Lung microvascular endothelial cell (primary cell): Measurements from ENCODE around the gene MLYCD. TPM values are rescaled to one million over a fixed set of nuclear protein-coding genes. Genes with fewer than 3 reads are reported as not detected.

Source experiments
- DNase-seq, 2 donors: peaks; one replicate each; pipeline versions ENCODE4 v3.0.0 to v3.0.0-alpha.2; 2010; ENCODE audit warnings: low read depth in 2 of 2
- total RNA-seq: library from RNA; depleted of rRNA; stranded (reverse); fragments of >200 nt; gene quantifications from 2 replicates; pipeline ENCODE4 v1.2.1, GENCODE V29; 2014

The MLYCD gene
- total RNA-seq, 1 donor from 2014 or later, result 3.6 TPM

DNA sequence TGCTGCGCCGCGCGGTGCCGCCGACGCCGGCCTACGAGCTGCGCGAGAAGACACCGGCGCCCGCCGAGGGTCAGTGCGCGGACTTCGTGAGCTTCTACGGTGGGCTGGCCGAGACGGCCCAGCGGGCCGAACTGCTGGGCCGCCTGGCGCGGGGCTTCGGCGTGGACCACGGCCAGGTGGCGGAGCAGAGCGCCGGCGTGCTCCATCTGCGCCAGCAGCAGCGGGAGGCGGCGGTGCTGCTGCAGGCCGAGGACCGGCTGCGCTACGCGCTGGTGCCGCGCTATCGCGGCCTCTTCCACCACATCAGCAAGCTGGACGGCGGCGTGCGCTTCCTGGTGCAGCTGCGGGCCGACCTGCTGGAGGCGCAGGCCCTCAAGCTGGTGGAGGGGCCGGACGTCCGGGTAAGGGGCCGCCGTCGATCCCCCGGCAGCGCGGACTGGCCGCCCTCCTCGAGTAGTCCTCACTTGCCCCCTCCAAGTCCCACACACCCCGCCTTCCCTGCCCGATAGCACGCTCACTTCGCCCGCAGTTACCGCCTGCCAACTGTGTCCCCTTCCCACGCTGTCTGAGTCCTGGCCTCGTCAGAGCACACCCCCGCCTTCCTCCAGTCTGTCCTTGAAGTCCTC lies 470 bp downstream of the MLYCD start:
- peak; percentile 79 to 81 for DNase-seq

DNA sequence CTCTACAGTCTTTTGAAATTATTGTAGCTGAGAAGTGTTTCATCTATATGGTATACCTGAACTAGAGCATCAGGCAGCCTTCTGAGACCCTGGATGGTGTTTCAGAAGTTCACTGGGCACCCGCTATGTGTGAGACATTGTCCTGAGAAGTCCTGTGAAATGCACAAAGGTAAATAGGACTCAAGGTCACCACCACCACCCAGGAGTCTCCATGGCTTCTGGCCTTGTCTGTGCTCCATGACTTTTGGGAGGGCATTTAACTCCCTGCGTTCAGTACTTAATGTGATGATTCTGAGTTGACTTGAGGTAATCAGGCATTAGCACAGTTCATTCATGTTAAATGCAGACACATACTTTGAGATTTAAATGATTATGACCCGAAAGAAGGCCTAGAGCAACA lies 1.1 kb downstream of the MLYCD start:
- DNase-seq, result no peak

DNA sequence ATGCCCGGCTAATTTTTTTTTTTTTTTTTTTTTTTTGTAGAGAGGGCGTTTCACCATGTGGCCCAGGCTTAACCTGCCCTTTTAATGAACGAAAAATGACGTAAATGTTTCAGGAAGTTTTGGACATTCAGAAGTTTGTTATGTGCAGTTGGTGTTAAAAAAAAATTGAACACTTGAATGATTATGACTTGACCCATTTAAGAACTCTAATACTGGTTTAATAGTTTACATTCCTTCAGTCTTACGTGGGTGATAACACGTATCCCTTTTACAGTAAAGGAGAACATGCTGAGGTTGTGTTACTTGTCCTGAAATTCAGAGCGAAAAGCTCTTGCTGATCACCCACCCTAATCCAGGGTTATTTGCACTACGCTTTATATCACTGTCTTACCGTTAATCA lies 1.7 kb downstream of the MLYCD start:
- DNase-seq, result no peak

DNA sequence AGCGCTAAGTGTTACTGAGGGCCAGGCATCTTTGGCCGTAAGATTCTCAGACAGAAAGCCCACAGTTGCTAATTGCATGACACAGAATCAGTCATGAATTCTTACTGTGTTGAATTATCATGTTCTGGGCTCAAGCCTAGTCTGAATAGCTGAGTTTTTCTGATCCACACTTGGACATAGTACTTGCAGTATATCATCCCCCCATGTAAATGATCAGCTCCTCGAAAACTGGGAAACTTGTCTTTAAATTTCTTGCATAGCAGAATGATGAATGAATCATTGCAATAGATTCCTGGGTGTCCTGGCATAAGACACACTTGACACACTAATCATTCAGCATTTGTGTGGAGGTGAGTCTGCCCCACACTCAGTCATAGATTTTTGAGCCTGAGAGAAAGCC lies 2.2 kb downstream of the MLYCD start:
- no peak for DNase-seq

DNA sequence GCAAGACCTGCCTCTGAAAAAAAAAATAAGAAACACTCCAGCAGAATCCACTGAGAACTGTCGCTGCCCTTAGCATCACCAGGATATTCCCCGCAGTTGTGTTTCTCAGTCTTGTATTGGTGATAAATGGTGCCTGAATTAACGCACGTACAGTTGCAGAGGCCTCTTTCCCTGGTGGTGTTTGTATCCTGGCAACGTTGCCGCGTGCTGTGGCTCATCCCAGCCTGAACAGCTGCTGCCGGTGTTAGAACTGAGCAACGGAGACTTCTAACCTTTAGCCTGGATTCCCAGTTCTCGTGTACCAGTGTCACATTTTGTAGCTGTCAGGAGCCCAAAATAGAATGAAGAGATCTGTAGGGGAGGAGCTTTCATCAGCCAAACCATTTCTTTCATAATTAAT lies 4.8 kb downstream of the MLYCD start:
- peak in 1 of 2 donors; percentile 50 for DNase-seq

DNA sequence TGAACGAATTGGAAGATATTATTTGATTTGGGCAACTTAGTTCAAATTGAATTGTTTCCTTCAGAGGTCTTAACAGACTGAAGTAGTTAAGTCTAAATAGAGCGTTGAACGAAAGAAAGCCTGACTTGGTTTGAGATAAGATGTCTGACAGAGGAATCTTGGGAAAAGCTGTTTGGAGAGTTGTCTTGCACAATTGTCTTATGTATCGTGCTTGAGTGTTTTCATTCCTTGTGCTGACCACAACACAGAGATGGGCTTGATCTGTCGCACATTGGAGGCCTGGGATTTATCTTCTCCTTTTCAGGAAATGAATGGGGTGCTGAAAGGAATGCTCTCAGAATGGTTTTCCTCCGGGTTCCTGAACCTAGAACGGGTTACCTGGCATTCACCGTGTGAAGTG lies 7.8 kb downstream of the MLYCD start:
- no peak for DNase-seq

DNA sequence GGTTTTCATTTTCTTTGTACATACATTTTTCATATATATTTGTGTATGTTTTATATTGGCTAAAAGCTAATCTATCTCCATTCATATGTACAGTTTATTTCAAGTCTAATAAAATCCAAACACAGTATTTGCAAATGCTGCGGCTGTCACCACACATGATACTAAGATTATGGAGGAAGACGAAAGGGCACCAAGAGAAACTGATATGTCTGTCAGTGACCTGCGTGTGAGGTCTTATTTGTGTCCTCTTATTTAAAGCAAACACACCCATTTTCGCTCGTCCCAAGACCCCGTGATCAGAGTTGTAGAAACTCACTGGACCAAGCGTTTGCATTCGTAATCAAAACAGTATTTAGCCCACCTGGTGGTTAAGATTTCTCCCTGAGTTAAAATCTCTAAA lies 8.2 kb downstream of the MLYCD start:
- no peak for DNase-seq

DNA sequence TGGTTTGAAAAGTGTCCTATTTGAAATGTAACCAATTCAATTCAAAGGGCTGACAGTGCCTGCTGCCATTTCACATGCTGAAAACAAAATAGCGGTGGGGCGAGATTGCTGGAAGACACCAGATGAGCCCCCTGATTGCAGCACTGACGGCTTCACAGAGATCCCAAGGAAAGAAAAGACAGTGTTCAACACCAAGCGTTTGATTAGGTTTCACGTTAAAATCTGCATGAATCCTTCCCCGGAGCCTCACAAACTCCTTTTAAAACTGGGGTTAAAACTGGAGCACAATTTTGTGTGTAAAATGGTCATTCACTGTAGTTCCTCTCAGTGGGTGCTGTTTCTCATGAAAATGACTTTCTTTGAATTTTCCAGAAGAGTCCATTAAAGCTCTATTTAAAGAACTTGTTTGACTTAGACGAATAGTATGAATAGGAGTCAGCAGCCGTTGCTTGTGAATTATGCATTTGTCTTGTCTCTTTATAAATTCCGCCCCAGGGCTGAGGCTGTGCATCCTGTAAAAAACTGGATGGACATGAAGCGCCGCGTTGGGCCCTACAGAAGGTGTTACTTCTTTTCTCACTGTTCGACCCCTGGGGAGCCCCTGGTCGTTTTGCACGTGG lies 8.8 kb downstream of the MLYCD start:
- DNase-seq, result no peak

DNA sequence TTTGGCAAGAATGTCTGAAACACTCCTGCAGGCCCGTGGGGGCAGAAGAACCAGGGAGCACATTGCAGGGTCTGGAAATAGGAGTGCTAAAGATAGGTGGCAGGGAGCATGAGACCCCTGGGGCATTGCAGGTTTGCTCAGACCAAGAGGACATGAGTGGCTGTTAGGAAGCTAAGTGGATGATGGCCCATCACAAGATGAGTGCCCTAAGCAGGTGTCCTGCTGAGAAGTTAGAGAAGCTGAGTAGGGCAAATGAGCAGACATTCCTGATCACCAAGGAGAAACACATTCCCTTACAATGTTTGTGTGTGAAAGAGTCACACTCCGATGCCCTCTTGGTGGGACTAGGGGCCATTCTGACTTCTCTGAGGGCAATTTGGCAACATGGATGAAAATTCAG lies 9.9 kb downstream of the MLYCD start:
- no peak for DNase-seq

DNA sequence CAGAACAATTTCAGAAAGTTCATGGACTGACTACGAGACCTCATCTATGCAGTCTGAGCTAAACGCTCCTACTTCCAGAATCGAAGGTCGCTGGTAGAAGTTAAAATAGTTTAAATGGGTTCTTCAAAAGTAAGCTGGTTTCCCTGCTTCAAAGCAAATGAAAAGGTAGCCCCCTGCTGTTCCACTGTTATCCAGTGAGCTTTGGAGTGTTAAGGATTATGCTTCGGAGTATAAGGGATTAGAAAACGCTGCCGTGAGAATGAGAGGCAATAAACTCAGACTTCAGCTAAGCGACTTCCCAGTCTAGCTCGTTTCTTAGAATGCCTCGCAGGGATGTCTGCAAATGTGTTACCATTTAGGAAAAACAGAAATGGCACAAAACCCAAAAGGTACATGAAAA lies 12.4 kb downstream of the MLYCD start:
- no peak for DNase-seq

DNA sequence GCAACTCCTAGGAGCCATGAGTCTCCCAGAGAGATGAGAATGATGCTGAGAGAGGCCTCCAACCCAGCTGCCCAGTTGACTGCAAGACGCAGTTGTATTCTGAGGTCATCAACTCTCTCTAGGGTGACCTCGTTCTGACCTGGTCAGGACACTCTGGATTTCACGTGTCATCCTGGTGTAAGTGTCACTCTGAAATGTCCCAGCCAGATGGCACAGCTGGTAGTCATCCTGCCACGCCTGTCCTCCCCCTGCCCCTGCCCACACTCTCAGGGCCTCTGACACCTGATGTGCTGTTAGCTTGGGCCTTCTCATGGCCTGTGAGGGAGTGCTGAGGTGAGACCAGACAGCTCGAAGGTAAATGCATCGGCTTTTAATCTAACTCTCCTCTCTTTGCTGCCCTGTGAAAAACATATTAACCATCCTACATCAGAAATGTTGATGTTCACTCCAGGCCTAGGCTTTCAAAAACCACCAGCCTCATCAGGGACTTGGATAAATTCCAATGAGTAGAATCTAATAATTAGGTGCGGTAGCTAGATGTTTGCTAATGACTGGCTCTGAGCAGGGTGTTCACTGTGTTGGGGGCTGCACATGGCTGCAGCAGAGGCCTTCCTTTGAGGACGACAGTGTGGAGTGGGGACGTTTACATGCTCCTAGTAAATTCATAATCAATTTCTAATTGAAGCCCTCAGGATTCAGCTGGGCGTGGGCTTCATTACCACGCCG lies 13.8 kb downstream of the MLYCD start:
- DNase-seq, result no peak

DNA sequence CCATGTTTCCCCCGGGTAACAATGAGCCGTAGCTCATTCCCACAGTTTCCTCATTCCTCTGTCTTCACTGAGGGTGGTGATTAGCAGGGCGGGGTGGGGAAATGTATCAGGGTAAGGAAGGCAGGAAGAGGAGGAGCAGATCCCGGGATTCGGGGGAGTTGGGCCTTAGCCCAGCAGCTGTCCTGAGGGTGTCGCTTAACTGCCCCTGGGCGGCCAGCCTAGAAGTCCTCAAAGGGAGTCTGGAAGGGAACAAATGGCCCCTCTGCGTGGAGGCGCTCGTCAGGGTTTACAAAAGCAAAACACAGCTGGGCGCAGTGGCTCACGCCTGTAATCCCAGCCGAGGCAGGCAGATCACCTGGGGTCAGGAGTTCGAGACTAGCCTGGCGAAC lies 14.3 kb downstream of the MLYCD start:
- peak in 1 of 2 donors; percentile 40 for DNase-seq

DNA sequence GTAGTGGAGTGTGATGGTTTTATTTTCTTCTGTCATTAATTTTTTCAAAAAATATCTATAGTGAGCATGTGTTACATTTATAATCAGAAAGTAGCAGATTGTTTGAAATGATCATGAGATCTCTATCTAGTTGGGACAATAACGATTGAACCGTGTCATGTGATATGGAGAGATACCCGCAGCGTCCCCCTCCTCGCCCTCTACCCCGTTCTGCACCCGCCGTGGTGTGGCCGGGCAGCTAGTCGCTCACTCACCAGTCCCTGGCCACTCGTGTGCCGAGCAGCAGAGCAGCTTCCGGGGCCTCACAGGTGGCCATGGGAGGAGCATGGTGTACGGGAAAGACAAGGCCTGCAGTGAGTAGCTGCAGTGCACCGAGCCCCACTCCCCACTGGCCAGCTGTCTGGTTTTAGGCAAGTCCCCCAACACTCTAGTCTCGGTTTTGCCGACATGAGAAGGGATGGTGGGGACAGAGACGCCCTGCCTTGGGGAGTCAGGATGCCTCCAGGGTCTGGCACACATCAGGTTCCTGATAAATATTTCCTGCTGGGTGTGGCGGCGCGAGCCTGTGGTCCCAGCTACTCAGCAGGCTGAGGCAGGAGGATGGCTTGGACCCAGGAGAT lies 15.3 kb downstream of the MLYCD start:
- DNase-seq, result no peak

DNA sequence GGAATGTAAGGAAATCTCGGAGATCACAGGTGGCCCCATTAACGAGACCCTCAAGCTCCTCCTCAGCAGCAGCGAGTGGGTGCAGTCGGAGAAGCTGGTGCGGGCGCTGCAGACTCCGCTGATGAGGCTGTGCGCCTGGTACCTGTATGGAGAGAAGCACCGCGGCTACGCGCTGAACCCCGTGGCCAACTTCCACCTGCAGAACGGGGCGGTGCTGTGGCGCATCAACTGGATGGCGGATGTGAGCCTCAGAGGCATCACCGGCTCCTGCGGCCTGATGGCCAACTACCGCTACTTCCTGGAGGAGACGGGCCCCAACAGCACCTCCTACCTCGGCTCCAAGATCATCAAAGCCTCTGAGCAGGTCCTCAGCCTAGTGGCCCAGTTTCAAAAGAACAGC lies 16.2 kb downstream of the MLYCD start:
- no peak for DNase-seq

DNA sequence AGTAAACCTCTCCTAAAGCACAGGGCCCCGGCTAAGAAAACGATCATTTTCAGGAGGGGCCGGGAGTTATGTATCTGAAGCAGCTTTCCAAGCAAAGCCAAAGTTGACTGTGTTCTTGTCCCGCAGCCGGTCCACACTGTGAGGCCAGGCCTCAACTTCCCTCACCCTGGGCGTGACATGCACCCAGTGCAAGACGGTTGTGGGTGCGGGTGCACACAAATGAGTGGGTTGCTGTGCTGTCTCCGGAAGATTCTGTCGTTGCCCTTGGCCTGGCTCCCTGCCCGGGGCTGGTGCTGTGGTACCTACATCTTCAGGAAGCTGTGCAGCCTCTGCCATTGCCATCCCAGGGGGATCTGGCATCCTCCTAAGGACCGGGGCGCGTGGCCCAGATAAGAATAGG lies 16.6 kb downstream of the MLYCD start:
- DNase-seq, result no peak

DNA sequence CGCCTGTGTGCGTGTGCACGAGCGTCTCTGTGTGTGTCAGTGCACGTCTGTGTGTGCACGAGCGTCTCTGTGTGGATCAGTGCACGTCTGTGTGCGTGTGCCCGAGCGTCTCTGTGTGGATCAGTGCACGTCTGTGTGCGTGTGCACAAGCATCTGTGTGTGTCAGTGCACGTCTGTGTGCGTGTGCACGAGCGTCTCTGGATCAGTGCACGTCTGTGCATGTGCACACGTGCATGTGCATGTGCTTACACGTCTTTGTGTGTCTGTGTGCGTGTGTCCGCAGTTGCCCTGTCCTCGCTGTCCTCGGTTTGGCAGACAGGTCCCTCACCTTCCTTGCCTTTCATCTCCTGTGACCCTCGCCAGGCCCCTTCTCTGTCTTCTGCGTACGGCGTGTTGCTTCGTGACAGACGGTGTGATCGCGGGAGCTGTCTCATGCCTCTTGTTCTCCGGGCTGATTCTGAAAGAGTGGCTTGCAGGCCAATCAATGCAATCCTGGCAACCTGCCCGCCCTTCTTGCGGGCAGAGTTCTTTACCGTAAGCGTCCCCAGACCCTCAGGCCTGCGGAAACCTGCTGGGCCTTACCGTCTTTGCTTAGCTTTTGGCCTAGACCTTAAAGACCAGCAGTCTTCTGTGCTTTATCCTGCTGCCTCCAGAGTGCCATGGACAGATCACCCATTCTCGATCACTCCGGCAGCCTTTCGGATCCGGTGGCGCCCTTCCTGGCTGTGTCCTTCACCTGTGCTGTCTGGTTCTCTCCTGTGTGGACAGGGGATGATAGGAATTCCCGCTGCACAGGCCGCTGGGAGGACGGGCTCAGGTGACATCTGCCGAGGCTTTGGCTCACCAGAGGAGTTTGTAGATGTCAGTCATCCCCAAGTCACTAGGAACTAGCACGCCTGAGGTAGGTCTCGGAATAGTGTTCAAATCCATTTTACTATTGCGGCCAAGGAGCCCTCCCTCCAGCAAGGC lies 18.5 kb downstream of the MLYCD start:
- DNase-seq, result no peak

DNA sequence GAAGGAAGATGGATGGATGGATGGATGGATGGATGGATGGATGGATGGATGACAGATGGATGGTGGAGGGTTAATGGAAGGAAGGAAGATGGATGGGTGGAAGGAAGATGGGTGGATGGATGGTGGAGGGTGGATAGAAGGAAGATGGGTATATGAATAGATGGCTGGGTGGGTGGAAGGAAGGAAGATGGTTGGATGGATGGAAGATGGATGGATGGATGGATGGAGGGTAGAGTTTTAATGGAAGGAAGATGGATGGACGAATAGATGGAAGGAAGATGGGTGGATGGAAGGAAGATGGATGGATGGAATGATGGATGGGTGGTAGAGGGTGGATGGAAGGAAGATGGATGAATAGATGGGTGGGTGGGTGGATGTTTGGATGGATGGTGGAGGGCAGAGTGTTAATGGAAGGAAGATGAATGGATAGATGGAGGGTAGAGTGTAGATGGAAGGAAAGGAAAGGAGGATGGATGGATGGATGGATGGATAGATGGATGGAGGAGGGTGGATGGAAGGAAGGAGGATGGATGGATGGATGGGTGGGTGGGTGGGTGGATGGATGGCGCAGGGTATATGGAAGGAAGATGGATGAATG lies 22.1 kb downstream of the MLYCD start:
- no peak for DNase-seq

DNA sequence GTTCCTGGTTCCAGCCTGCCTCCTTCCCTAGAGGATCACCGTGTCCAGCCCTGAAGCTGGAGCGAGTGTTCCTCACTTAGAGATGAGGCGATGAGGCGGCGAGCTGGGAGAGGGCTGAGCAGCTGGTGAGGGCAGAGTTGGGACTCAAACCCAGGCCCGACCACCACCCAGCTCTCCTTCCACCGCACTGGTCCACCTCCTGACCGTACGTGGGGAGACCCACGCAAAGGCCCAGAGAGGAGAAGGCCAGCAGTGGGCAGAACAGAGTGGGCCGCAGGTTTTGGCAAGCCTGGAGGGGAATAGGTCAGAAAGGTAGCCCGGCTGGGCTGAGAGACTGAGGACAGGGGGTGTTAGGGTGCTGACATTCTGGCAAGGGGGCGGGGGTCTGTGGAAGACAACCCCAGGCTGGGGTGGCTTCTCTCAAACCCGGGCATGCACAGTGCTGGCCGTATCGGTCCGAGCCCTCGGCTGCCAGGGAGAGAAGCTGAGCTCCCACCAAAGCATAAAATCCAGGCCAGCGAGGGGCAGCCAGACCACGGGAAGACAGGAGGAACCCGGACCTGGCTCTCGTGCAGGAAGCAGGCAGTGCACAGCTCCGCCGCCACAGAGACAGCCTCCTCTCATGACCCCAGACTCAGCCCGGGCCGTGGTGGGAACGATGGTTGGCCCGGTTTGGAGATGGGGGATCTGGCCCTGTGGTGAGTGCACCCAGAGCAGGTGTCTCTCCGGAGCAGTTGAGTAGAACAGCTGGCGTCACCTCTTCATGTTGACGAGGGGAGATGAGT lies 24.9 kb downstream of the MLYCD start:
- no peak for DNase-seq

DNA sequence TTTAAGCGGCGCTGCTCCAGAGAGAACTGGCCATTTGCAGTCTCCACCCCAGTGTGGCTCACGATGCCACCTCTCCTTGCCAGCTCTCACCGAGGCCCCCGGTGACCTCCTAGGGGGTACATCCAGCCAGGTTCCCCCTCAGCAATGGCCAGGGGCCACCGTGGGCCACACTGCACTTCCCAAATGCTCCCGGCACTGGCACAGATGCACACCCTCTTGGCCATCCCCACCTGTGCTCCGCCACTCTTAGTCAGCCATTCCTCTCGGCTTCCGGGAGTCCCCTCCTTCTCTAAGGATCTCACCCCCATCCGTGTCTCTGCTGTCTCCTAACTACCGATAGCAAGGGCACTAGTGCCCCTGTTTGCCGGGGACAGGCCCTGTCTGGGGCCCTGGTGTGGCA lies 25.8 kb downstream of the MLYCD start:
- no peak for DNase-seq
